Measurements from ENCODE around the gene PKIB.

DNA sequence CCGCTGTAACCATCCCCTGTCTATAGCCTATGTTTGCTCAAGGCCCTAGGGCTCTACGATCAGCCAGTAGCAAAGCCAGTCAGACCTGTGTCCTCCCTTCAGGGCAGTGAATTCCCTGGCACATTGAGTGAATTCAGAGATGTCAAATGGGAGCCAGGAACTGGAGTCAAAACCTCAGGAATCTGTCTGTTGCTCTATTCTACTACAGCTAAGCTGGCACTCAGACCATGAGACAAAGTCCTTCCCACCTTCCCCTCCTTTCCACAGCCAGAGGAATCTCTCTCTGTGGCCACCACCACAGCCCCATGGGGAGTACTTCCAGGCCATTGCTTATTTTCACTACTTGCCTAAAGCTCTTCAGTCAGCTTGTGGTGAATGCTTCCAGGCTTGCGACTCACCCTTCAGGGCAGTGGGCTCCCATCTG lies 82.0 kb downstream of the PKIB start:
- TF ChIP-seq POLR2A (IDR thresholded peaks at IDR 0.05): no peak
- TF ChIP-seq, protein P1, sequence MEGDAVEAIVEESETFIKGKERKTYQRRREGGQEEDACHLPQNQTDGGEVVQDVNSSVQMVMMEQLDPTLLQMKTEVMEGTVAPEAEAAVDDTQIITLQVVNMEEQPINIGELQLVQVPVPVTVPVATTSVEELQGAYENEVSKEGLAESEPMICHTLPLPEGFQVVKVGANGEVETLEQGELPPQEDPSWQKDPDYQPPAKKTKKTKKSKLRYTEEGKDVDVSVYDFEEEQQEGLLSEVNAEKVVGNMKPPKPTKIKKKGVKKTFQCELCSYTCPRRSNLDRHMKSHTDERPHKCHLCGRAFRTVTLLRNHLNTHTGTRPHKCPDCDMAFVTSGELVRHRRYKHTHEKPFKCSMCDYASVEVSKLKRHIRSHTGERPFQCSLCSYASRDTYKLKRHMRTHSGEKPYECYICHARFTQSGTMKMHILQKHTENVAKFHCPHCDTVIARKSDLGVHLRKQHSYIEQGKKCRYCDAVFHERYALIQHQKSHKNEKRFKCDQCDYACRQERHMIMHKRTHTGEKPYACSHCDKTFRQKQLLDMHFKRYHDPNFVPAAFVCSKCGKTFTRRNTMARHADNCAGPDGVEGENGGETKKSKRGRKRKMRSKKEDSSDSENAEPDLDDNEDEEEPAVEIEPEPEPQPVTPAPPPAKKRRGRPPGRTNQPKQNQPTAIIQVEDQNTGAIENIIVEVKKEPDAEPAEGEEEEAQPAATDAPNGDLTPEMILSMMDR (IDR thresholded peaks at IDR 0.05): no peak

All from uterus (tissue), 2 donors.